GM18526 (cell line): ENCODE measurements around the gene SETD2.

Experiments
- POLR2A ChIP-seq: IDR thresholded peaks from 3 replicates; pipeline ENCODE4 v1.6.1; 2011; ENCODE audit not compliant: insufficient read length; ENCODE audit errors: extremely low read depth

SETD2 gene

DNA sequence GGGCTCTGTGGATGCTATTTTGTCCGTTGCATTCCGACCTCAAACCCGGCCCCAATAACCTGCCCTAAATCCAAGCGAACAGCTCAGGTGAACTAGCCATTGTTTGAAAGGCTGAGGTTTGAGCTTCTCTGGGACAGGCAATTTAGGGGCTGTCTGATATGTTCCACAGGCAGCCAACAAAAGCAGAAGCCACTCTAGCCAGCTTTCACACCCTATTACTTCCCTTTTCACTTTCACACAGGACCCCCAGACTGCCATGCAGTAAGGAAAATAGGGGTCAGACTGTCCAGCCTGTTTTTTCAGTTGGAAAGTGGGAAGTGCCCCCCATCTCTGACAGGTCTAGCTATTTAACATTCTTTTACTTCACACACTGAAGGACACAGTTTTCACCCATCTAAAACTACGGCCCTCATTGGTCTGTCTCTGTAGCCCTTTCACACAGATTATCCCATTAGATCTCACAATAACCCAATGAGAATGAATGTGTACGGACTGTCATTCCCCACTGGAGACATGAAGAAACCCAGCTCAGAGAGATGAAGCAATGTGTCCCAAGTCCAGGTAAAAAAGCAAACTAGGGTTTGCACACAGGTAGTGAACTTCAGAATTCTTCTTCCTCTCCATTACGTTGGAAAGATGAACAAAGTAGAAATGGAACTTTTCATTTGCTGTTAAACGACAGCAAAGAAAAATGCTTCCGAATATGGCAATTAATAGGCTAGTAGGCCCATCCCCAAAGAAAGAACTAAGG, 189.3 kb downstream of the SETD2 start:
- no peak for TF ChIP-seq POLR2A

DNA sequence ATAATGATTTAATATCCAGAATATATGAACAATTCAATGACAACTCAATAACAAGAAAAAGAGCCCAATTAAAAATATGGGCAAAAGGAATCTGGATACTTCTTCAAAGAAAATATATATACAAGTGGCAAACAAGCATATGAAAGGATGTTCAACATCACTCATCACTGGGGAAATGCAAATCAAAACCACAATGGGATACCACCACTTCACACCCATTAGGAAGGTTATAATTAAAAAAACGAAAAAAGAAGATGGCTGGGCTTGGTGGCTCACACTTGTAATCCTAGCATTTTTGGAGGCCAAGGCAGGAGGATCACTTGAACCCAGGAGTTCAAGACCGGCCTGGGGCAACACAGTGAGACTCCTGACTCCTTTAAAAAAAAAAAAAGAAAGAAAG, 191.5 kb downstream of the SETD2 start:
- no peak for TF ChIP-seq POLR2A

DNA sequence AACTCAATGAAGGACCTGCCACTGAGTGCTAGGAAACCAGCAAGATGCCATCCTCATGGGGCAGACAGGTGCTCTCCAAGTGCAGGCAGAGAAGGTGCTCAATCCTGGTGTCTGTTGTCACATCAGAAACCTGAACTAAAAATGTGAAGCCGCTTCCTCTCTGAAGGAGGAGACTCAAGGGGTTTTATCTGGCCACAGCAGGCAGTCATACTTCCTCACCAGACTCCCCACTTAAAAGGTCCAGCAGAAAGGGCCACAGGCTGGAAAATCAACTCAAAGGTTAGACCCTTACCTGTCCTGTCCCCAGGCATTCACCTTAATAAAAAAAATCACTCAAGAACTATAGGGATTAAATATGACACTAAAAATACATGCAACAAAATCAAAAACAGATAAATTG, 192.2 kb downstream of the SETD2 start:
- no peak for TF ChIP-seq POLR2A

DNA sequence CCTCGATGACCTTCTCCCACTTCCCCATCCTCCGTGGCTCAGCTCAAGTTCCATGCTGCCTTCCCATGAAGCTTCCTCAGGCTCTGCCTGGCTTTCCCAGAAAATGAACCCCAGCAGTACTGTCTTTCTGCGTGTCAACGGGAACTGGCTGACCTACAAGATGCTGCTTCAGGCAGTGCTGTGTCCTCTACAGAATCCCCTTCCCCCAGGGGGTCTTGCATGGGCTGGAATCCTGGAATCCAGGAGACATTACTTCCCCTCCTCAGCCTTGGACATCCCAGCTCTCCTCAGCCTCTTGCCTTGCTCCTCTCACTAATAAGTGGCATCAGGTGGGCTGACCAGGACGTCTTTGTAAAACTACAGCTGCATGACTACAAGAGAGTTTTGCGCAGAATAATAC, 192.8 kb downstream of the SETD2 start:
- no peak for TF ChIP-seq POLR2A

DNA sequence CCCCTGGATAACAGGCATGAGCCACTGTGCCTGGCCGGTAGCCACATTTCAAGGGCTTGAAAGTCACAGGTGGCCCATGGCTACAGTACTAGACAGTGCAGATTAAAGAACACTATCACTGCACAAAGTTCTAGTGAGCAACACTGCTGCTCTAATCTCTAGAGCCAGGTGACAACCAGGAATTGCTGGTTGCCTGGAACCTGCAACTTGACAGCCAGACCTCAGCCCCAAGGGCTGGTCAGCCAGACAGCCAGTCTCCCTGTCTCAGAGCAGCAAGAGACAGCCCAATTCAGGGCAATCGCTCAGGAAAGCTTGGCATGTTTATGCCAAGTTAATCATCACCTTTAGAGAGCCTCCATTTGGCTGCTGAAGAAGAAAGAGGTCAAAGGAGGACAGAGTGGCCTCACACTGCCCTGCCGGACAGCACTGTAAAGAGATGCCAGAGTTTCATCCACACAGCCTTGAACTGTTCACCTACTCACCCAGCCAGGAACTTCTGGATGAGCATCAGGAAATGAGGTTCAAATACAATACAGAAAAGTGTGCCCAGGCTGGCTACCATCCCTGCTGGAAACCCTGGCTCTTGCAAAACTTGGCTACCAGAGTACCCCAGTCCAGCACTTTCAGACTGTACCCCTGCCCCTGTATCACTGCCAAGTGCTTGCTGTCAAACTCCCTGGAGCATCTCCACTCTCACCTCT, 193.4 kb downstream of the SETD2 start:
- no peak for TF ChIP-seq POLR2A

DNA sequence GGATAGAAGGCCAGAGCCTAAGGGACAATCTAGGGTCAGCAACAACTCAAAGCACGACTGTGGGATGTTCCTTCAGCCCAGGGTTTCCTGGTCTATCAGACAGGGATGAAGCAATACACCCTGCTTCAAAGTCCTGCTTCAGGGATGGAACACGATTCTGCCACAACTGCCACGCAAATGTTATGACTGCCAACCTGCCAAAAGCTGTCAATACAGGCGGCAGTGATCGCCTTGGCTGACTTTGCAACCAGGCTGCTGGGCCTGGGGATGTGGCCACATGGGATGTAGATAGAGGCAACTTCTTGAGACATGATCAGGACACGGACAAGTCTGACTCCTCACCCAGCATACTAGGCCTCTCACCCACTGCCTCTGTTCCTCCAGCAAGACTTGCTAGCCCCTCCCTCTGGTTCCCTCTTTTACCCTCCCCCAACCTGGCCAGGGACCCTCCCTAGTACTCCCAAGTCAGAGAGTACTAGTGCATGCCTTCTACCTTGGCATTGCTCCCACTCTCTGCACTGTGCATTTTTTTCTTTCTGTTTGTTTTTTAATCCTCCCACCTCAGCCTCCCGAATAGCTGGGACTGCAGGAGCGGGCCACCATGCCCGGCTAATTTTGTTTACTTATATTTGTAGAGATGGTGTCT, 195.0 kb downstream of the SETD2 start:
- TF ChIP-seq POLR2A = no peak

DNA sequence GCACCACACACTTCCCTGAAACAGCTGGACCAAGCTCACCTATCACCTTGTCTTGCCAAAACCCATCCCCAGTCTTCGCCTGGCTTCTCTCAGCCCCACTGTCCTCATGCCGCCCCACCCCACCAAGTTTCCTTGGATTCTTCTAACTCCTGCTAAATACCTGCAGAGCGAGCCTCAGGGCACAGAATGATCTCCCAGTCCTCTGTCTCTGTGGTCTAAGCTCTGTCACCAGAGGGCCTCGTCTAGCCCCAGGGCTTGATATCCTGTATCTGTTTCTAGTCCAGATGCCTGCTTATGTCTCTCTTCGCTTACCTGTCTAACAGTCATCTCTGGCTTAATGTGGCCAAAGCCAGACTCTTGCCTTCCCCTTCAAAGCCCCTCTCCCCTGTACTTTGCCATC, 197.1 kb downstream of the SETD2 start:
- TF ChIP-seq POLR2A = no peak
